GM19351 (cell line): ENCODE measurements around the gene YJEFN3.

Experiments
- ATAC-seq: cut with Tn5 transposase; IDR thresholded peaks from one replicate; pipeline ENCODE4 v1.9.1; 2021; ENCODE audit warnings: mild to moderate bottlenecking, moderate library complexity; ENCODE audit not compliant: unreplicated experiment

Gene YJEFN3

GRCh38 chr19:19575411-19575810, 46.7 kb downstream of the YJEFN3 start:
- ATAC-seq = no peak

- ATAC-seq = no peak
These were observed 49.5 kb downstream of the YJEFN3 start for GRCh38 chr19:19578252-19578651.

GRCh38 chr19:19579533-19580361, 51.0 kb downstream of the YJEFN3 start:
- ATAC-seq = no peak

- ATAC-seq = no peak
These were observed 51.7 kb downstream of the YJEFN3 start for GRCh38 chr19:19580418-19580817.

- ATAC-seq = no peak
These were observed 52.7 kb downstream of the YJEFN3 start for GRCh38 chr19:19581391-19581790.

- ATAC-seq = no peak
These were observed 53.8 kb downstream of the YJEFN3 start for GRCh38 chr19:19582471-19582870.

GRCh38 chr19:19584356-19584755, 55.6 kb downstream of the YJEFN3 start:
- no peak for ATAC-seq
